Cerebellar cortex (tissue), 1 donor: ENCODE measurements around the gene TBXT.
"Not testable (repeated sequence)": the region's sequence is repeated elsewhere in the genome, so short reads cannot be mapped to it uniquely, and the experiment has no call there.

Experiments
- DNase-seq: peaks from one replicate; pipeline ENCODE4 v3.0.0-alpha.2; 2015; ENCODE audit warnings: low spot score

Gene TBXT

GRCh38 chr6:166167801-166168615, at the start of gene TBXT:
TSS of gene TBXT (minus strand) at chr6:166167851. CDS start at chr6:166167591, 260 bp downstream.
- DNase-seq: no peak

GRCh38 chr6:166207284-166207561, 39.6 kb upstream of the TBXT start:
- no peak for DNase-seq

- DNase-seq: no peak
Measured at GRCh38 chr6:166206510-166207283, 39.0 kb upstream of the TBXT start.

- no peak for DNase-seq
Measured at GRCh38 chr6:166206066-166206465, 38.4 kb upstream of the TBXT start.

GRCh38 chr6:166204852-166205650, 37.4 kb upstream of the TBXT start:
- DNase-seq: no peak

GRCh38 chr6:166203641-166204222, 36.1 kb upstream of the TBXT start:
- DNase-seq: no peak

GRCh38 chr6:166203003-166203640, 35.5 kb upstream of the TBXT start:
- DNase-seq: no peak

- DNase-seq: no peak
Measured at GRCh38 chr6:166202321-166202733, 34.7 kb upstream of the TBXT start.

- no peak for DNase-seq
Measured at GRCh38 chr6:166201878-166202277, 34.2 kb upstream of the TBXT start.

GRCh38 chr6:166197361-166197760, 29.7 kb upstream of the TBXT start:
- no peak for DNase-seq

GRCh38 chr6:166195860-166196238, 28.2 kb upstream of the TBXT start:
- DNase-seq: no peak

- no peak for DNase-seq
Measured at GRCh38 chr6:166194914-166195859, 27.5 kb upstream of the TBXT start.

GRCh38 chr6:166192557-166192956, 24.9 kb upstream of the TBXT start:
- no peak for DNase-seq

GRCh38 chr6:166192136-166192535, 24.5 kb upstream of the TBXT start:
- no peak for DNase-seq

GRCh38 chr6:166179704-166180103, 12.1 kb upstream of the TBXT start:
- DNase-seq: no peak

GRCh38 chr6:166176106-166176505, 8.5 kb upstream of the TBXT start:
- no peak for DNase-seq

GRCh38 chr6:166175093-166175492, 7.4 kb upstream of the TBXT start:
- not testable (repeated sequence) for DNase-seq

GRCh38 chr6:166174031-166174430, 6.4 kb upstream of the TBXT start:
- DNase-seq: no peak

GRCh38 chr6:166173281-166173951, 5.8 kb upstream of the TBXT start:
- no peak for DNase-seq

GRCh38 chr6:166172546-166172945, 4.9 kb upstream of the TBXT start:
- DNase-seq: no peak
